Measurements from ENCODE around the gene SERINC4.

The SERINC4 gene

GRCh38 chr15:43795997-43796396 is 4.0 kb downstream of the SERINC4 start:
- H4K20me1 ChIP-seq (ENCODE audit: insufficient read depth, low read length), result no peaks in the 10 kb centered on the region
- H3K27ac ChIP-seq (ENCODE audit: low read depth, low read length, poor library complexity, severe bottlenecking), result peak overlapping the region; percentile 98
- TF ChIP-seq EZH2 (IDR thresholded peaks at IDR 0.05; ENCODE audit: borderline replicate concordance, low read length) (no peak), CTCF (IDR thresholded peaks at IDR 0.05; ENCODE audit: low read length) (no peak)
- H3K4me1 ChIP-seq (ENCODE audit: insufficient read depth, low read length, severe bottlenecking), result peaks cover 79% of the 10 kb centered on the region
- peaks cover 17% of the 10 kb centered on the region for H3K79me2 ChIP-seq (ENCODE audit: insufficient read depth, low read length)
- H3K9ac ChIP-seq (ENCODE audit: low read length), result no peak overlapping the region
- H3K4me2 ChIP-seq (ENCODE audit: low read length), result 0 out of 2 replicates have a peak overlapping the region, but pooled peaks have one; percentile 5
- H3K36me3 ChIP-seq (ENCODE audit: insufficient read depth, low read length), result peaks cover 53% of the 10 kb centered on the region
- no peaks in the 10 kb centered on the region for H3K9me3 ChIP-seq (ENCODE audit: low read length)
- no peak overlapping the region for H2AFZ ChIP-seq (ENCODE audit: low read length)
- no peaks in the 10 kb centered on the region for H3K9me2 ChIP-seq (ENCODE audit: low read depth, low read length)
- no peaks in the 10 kb centered on the region for H3K27me3 ChIP-seq (ENCODE audit: insufficient read depth, low read length)
- H3F3A ChIP-seq (ENCODE audit: insufficient read depth, low read length), result peaks cover 17% of the 10 kb centered on the region
- no peak overlapping the region for H3K4me3 ChIP-seq (ENCODE audit: low read depth, low read length, poor library complexity, severe bottlenecking)

- no peaks in the 10 kb centered on the region for H3K27me3 ChIP-seq (ENCODE audit: insufficient read depth, low read length)
- H4K20me1 ChIP-seq (ENCODE audit: insufficient read depth, low read length), result no peaks in the 10 kb centered on the region
- H3F3A ChIP-seq (ENCODE audit: insufficient read depth, low read length), result peaks cover 17% of the 10 kb centered on the region
- no peak overlapping the region for H3K4me3 ChIP-seq (ENCODE audit: low read depth, low read length, poor library complexity, severe bottlenecking)
- H3K79me2 ChIP-seq (ENCODE audit: insufficient read depth, low read length), result peaks cover 12% of the 10 kb centered on the region; the same call in 1 of the 2 replicates
- H3K36me3 ChIP-seq (ENCODE audit: insufficient read depth, low read length), result peaks cover 47% of the 10 kb centered on the region
- no peak overlapping the region for H2AFZ ChIP-seq (ENCODE audit: low read length)
- H3K9me3 ChIP-seq (ENCODE audit: low read length), result no peaks in the 10 kb centered on the region
- H3K4me1 ChIP-seq (ENCODE audit: insufficient read depth, low read length, severe bottlenecking), result peaks cover 79% of the 10 kb centered on the region
- H3K9me2 ChIP-seq (ENCODE audit: low read depth, low read length), result no peaks in the 10 kb centered on the region
- 0 out of 2 replicates have a peak overlapping the region, but pooled peaks have one; percentile 5 for H3K4me2 ChIP-seq (ENCODE audit: low read length)
- no peak overlapping the region for H3K9ac ChIP-seq (ENCODE audit: low read length)
- H3K27ac ChIP-seq (ENCODE audit: low read depth, low read length, poor library complexity, severe bottlenecking), result peak overlapping the region; percentile 98
- no peak for TF ChIP-seq EZH2 (IDR thresholded peaks at IDR 0.05; ENCODE audit: borderline replicate concordance, low read length)
- TF ChIP-seq CTCF (IDR thresholded peaks at IDR 0.05; ENCODE audit: low read length), result no peak
These were observed 4.8 kb downstream of the SERINC4 start for GRCh38 chr15:43795197-43795596.

GRCh38 chr15:43794269-43795037 is 5.6 kb downstream of the SERINC4 start:
- peak overlapping the region; percentile 97 for H3K4me3 ChIP-seq (ENCODE audit: low read depth, low read length, poor library complexity, severe bottlenecking)
- peaks cover 12% of the 10 kb centered on the region; the same call in 1 of the 2 replicates for H3K79me2 ChIP-seq (ENCODE audit: insufficient read depth, low read length)
- no peaks in the 10 kb centered on the region for H3K9me3 ChIP-seq (ENCODE audit: low read length)
- peaks cover 17% of the 10 kb centered on the region for H3F3A ChIP-seq (ENCODE audit: insufficient read depth, low read length)
- H3K4me2 ChIP-seq (ENCODE audit: low read length), result peak overlapping the region; percentile 86
- H3K27me3 ChIP-seq (ENCODE audit: insufficient read depth, low read length), result no peaks in the 10 kb centered on the region
- H2AFZ ChIP-seq (ENCODE audit: low read length), result no peak overlapping the region
- no peak for TF ChIP-seq EZH2 (IDR thresholded peaks at IDR 0.05; ENCODE audit: borderline replicate concordance, low read length)
- no peak for TF ChIP-seq CTCF (IDR thresholded peaks at IDR 0.05; ENCODE audit: low read length)
- H4K20me1 ChIP-seq (ENCODE audit: insufficient read depth, low read length), result no peaks in the 10 kb centered on the region
- H3K9me2 ChIP-seq (ENCODE audit: low read depth, low read length), result no peaks in the 10 kb centered on the region
- peaks cover 79% of the 10 kb centered on the region for H3K4me1 ChIP-seq (ENCODE audit: insufficient read depth, low read length, severe bottlenecking)
- H3K36me3 ChIP-seq (ENCODE audit: insufficient read depth, low read length), result peaks cover 47% of the 10 kb centered on the region
- H3K9ac ChIP-seq (ENCODE audit: low read length), result peak overlapping the region; percentile 99; the same call in 1 of the 2 replicates
- H3K27ac ChIP-seq (ENCODE audit: low read depth, low read length, poor library complexity, severe bottlenecking), result peak overlapping the region; percentile 98
